GM10266 (cell line): ENCODE data around the gene SLC37A1.

ENCODE experiments used
- DNase-seq: peaks from one replicate; pipeline ENCODE4 v3.0.0; 2012; ENCODE audit errors: extremely low spot score
- CTCF ChIP-seq: IDR thresholded peaks from 2 replicates; pipeline ENCODE4 v1.5.1; 2012; ENCODE audit warnings: mild to moderate bottlenecking, low read depth; ENCODE audit not compliant: control insufficient read depth, insufficient read depth; ENCODE audit errors: missing control alignments

Gene SLC37A1

DNA sequence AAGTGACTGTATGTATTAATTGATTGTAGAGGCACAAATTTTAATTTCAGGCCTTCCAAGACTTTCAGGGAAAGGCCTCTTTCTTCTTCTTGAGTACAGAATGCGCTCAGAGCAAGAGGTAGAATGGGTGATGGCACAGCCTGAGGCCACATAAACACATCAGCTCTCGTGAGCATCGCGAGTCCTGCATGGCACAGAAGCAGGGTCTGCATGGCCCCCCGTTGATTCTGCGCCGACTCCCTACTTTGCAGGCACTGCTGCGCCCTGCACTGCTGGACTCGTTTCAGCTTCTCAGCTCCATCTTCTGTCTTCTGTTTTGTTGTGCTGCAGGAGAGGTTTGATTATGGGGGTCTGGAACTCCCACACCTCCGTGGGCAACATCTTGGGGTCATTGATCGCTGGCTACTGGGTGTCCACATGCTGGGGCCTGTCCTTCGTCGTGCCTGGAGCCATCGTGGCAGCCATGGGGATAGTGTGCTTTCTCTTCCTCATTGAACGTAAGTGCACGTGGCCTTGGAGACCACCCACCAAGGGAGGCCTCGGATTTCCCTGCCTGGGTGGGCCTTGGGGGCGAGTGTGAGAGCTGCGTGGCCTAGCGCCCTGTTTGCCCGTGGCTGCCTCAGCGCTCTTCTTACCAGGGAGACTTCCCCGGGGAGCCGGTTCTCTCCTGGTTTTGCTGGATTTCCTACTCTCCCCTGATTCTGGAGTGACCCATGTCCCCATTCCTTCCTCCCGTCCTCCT is 29.6 kb downstream of the SLC37A1 start:
- TF ChIP-seq CTCF: no peak

GRCh38 chr21:42544544-42544943 is 30.9 kb downstream of the SLC37A1 start:
- DNase-seq: no peak
- TF ChIP-seq CTCF: no peak

More for the DNA sequence above, 29.6 kb downstream of the SLC37A1 start:
- no peak for DNase-seq

GRCh38 chr21:42545317-42545716 is 31.7 kb downstream of the SLC37A1 start:
- no peak for DNase-seq
- TF ChIP-seq CTCF: no peak

DNA sequence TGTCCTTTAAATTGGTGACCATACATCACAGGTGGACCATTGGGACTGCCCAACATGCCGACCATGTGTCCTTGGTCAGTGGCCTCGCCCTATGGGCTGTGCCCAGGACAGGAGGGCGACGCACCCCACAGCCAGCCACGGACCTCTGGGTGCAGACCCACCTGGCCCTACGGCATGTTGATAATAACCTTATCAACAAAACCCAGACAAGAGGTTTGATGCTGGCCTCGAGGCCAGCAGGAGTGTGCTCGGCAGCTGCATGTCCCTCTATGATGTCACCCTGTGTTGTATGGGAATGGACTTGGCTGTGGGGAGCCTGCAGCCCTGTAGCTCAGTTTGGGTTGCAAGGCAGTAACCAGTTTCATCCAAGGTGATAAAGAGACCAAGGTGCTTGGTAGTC is 32.1 kb downstream of the SLC37A1 start:
- no peak for TF ChIP-seq CTCF

GRCh38 chr21:42546433-42546832 is 32.8 kb downstream of the SLC37A1 start:
- no peak for DNase-seq
- no peak for TF ChIP-seq CTCF

More for the DNA sequence above, 32.1 kb downstream of the SLC37A1 start:
- DNase-seq: no peak

DNA sequence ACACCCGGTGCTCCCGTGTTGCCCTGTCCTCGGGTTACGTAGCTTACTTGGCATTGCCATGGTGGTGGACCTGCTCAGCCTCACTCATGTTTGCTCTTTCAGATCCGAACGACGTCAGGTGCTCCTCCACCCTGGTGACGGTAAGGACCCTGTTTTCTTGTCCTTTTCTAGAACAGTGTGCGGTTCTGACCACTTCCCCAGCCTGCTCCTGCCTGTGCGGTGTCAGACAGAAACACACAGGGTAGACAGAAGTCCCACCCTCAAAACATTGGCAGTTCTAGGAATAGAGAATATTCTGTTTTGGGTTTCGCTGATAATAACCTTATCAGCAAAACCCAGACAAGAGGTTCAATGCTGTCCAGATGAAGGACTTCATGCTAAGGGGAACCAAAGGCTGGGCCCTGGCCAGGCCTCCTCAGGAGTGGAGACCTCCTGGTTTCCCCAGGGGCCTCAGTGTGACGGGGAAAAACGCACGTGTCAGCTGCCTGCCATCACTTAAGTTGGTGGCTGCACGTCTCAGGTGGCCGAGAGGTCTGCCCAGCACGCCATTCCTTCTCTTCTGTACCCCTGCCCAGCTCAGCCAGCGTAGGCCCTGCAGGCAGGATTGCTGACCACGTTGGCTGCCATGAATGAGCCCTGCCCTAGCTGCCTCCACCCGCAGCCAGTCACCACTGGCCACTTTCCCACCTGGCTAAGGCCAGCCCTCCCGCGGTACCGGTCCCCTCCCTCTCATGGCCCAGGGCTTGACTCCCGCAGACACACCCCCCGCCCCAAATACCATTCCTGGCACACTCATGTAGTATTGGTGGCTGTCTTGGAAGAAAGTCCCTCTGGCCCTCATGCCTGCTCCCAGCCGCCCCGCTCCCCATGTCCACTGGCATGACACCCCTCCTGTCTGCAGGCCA is 33.6 kb downstream of the SLC37A1 start:
- no peak for DNase-seq
- TF ChIP-seq CTCF: no peak
